H1 (cell line): ENCODE measurements around the gene CDK19. TPM values are rescaled to one million over a fixed set of nuclear protein-coding genes. Genes with fewer than 3 reads are reported as not detected.

Experiments
- CTCF ChIA-PET: fragments of 300-600 bp; sonication (Branson Sonifier 250); formaldehyde crosslinking; loops from one replicate; lab custom pipeline; 2021; ENCODE audit not compliant: partially characterized antibody; lab: Charles Lee
- POLR2A ChIA-PET: fragments of 300-600 bp; sonication (Branson Sonifier 250); formaldehyde crosslinking; loops from one replicate; lab custom pipeline; 2021; ENCODE audit warnings: inconsistent platforms; ENCODE audit not compliant: partially characterized antibody; lab: Charles Lee
- DNase-seq, 2 experiments: peaks; one replicate each; pipeline versions ENCODE4 v3.0.0 to v3.0.0-alpha.2; 2010 to 2022; ENCODE audit warnings: low spot score in 2 of 2, low read depth in 1 of 2, mixed read lengths in 1 of 2
- FAIRE-seq: peaks from 2 replicates; lab custom pipeline; 2011; peaks lifted over from hg19 to GRCh38; lab: Jason Lieb, UNC
- H2AFZ ChIP-seq: 2 replicates; pipeline ENCODE4 v1.8.1; 2012; ENCODE audit warnings: low read length, inconsistent platforms
- H2AK5ac ChIP-seq: 2 replicates; pipeline ENCODE4 v1.6.1; 2013; ENCODE audit warnings: low read depth, low read length
- H2BK120ac ChIP-seq: replicated peaks from 2 replicates; pipeline ENCODE3; 2013; ENCODE audit warnings: low read depth, low read length, inconsistent platforms
- H2BK12ac ChIP-seq: 2 replicates; pipeline ENCODE4 v1.6.1; 2013; ENCODE audit warnings: low read depth, low read length
- H2BK15ac ChIP-seq: 2 replicates; pipeline ENCODE4 v1.6.1; 2013; ENCODE audit warnings: low read length
- H2BK20ac ChIP-seq: 2 replicates; pipeline ENCODE4 v1.6.1; 2013; ENCODE audit warnings: low read length
- H2BK5ac ChIP-seq: 2 replicates; pipeline ENCODE4 v1.6.1; 2013; ENCODE audit warnings: low read depth, low read length
- H3K14ac ChIP-seq: 2 replicates; pipeline ENCODE4 v1.6.1; 2013; ENCODE audit warnings: inconsistent platforms; ENCODE audit not compliant: insufficient read length
- H3K18ac ChIP-seq: 2 replicates; pipeline ENCODE4 v1.6.1; 2013; ENCODE audit warnings: low read length; ENCODE audit errors: extremely low read depth
- H3K23ac ChIP-seq: 2 replicates; pipeline ENCODE4 v1.6.1; 2013; ENCODE audit warnings: inconsistent platforms; ENCODE audit not compliant: insufficient read length
- H3K23me2 ChIP-seq: 2 replicates; pipeline ENCODE4 v1.6.1; 2013; ENCODE audit warnings: low read depth, low read length
- H3K27ac ChIP-seq: 2 replicates; pipeline ENCODE4 v1.6.1; 2011; ENCODE audit warnings: low read depth, low read length, inconsistent platforms
- H3K27me3 ChIP-seq, 4 experiments: replicated peaks in 1 of 4; 1 replicate in 1 of 4; 2 replicates in 3 of 4; pipeline versions ENCODE4 v1.6.1 to v1.8.1; 2011 to 2013; ENCODE audit warnings: low read length in 3 of 4, mild to moderate bottlenecking in 3 of 4, inconsistent platforms in 2 of 4, mixed read lengths in 2 of 4, moderate library complexity in 1 of 4; ENCODE audit not compliant: control insufficient read depth in 3 of 4, insufficient read depth in 3 of 4; ENCODE audit errors: extremely low read depth in 1 of 4
- H3K36me3 ChIP-seq, 4 experiments: 2 replicates each; pipeline versions ENCODE4 v1.6.1 to v1.8.1; 2011 to 2013; ENCODE audit warnings: mild to moderate bottlenecking in 4 of 4, low read length in 3 of 4, moderate library complexity in 2 of 4, control low read depth in 1 of 4, inconsistent platforms in 1 of 4; ENCODE audit not compliant: insufficient read depth in 4 of 4, control insufficient read depth in 2 of 4
- H3K4ac ChIP-seq: replicated peaks from 2 replicates; pipeline ENCODE3; 2013; ENCODE audit warnings: low read length, low read depth, mixed read lengths, inconsistent platforms; ENCODE audit not compliant: insufficient read length
- H3K4me1 ChIP-seq, 4 experiments: replicated peaks in 1 of 4; 1 replicate in 1 of 4; 2 replicates in 3 of 4; pipeline versions ENCODE4 v1.6.1 to v1.8.1; 2011 to 2013; ENCODE audit warnings: low read length in 3 of 4, inconsistent platforms in 2 of 4, mixed read lengths in 1 of 4; ENCODE audit not compliant: insufficient read depth in 4 of 4, control insufficient read depth in 3 of 4
- H3K4me2 ChIP-seq, 2 experiments: 2 replicates each; pipeline versions ENCODE4 v1.6.1 to v1.8.1; 2011 to 2013; ENCODE audit warnings: low read depth in 2 of 2, low read length in 2 of 2, control low read depth in 1 of 2, inconsistent platforms in 1 of 2, mild to moderate bottlenecking in 1 of 2; ENCODE audit not compliant: insufficient read depth in 1 of 2
- H3K4me3 ChIP-seq, 4 experiments: fragments of 200-600, 300-600 bp in 1 of 4; sonication (generic), shearing (Covaris generic), sonication (Bioruptor Twin) in 1 of 4; 2 replicates each; pipeline versions ENCODE4 v1.5.1 to v1.8.1; 2011 to 2016; ENCODE audit warnings: low read length in 4 of 4, low read depth in 3 of 4, control low read depth in 2 of 4, inconsistent platforms in 2 of 4, mild to moderate bottlenecking in 2 of 4, mixed read lengths in 1 of 4, moderate library complexity in 1 of 4; ENCODE audit not compliant: insufficient read depth in 2 of 4; ENCODE audit errors: extremely low read depth in 1 of 4
- H3K56ac ChIP-seq: replicated peaks from 2 replicates; pipeline ENCODE3; 2013; ENCODE audit warnings: low read depth, mild to moderate bottlenecking, mixed read lengths, low read length, inconsistent platforms; ENCODE audit not compliant: insufficient read length
- H3K79me1 ChIP-seq: 2 replicates; pipeline ENCODE4 v1.6.1; 2013; ENCODE audit warnings: low read depth, low read length, control low read depth
- H3K79me2 ChIP-seq, 2 experiments: 2 replicates each; pipeline versions ENCODE4 v1.6.1 to v1.8.1; 2012 to 2013; ENCODE audit warnings: low read length in 2 of 2, mild to moderate bottlenecking in 2 of 2, inconsistent platforms in 1 of 2; ENCODE audit not compliant: insufficient read depth in 2 of 2, control insufficient read depth in 1 of 2
- H3K9ac ChIP-seq, 4 experiments: replicated peaks in 1 of 4; 1 replicate in 1 of 4; 2 replicates in 3 of 4; pipeline versions ENCODE4 v1.6.1 to v1.8.1; 2011 to 2013; ENCODE audit warnings: low read depth in 3 of 4, low read length in 3 of 4, control low read depth in 2 of 4, mild to moderate bottlenecking in 2 of 4, moderate library complexity in 2 of 4, inconsistent platforms in 1 of 4; ENCODE audit errors: extremely low read depth in 1 of 4
- H3K9me3 ChIP-seq, 2 experiments: 2 replicates each; pipeline versions ENCODE4 v1.6.1 to v1.8.1; 2012 to 2013; ENCODE audit warnings: mild to moderate bottlenecking in 2 of 2, moderate library complexity in 2 of 2, control low read depth in 1 of 2, inconsistent platforms in 1 of 2, low read depth in 1 of 2, low read length in 1 of 2, mixed read lengths in 1 of 2; ENCODE audit not compliant: insufficient read depth in 2 of 2
- H4K20me1 ChIP-seq, 2 experiments: replicated peaks in 1 of 2; 2 replicates each; pipeline versions ENCODE3 to v1.8.1; 2011 to 2013; ENCODE audit warnings: inconsistent platforms in 2 of 2, low read length in 2 of 2, mild to moderate bottlenecking in 1 of 2; ENCODE audit not compliant: insufficient read depth in 2 of 2, control insufficient read depth in 1 of 2
- H4K5ac ChIP-seq: 2 replicates; pipeline ENCODE4 v1.6.1; 2013; ENCODE audit warnings: low read length, low read depth, mixed read lengths, inconsistent platforms; ENCODE audit not compliant: insufficient read length
- H4K8ac ChIP-seq: 2 replicates; pipeline ENCODE4 v1.8.0; 2013; ENCODE audit warnings: mild to moderate bottlenecking, moderate library complexity, low read length, inconsistent platforms; ENCODE audit not compliant: insufficient read depth; ENCODE audit errors: extremely low read depth
- H4K91ac ChIP-seq: replicated peaks from 2 replicates; pipeline ENCODE3; 2013; ENCODE audit warnings: low read length, mixed read lengths, inconsistent platforms; ENCODE audit not compliant: insufficient read length
- BACH1 ChIP-seq: IDR thresholded peaks from 2 replicates; pipeline ENCODE4 v1.6.1; 2012; ENCODE audit warnings: low read length, improper control_type of control experiment
- CBX5 ChIP-seq: fragments of 300-800, 300-1000 bp; sonication (generic); IDR thresholded peaks from 2 replicates; pipeline ENCODE4 v1.7.1; 2016; ENCODE audit warnings: antibody characterized with exemption, low read length, low read depth
- CBX8 ChIP-seq: fragments of 300-800, 300-1000 bp; sonication (generic); IDR thresholded peaks from 2 replicates; pipeline ENCODE4 v1.7.1; 2016; ENCODE audit warnings: low read depth, low read length, borderline replicate concordance
- CEBPB ChIP-seq: IDR thresholded peaks from 2 replicates; pipeline ENCODE4 v1.6.1; 2012; ENCODE audit warnings: low read depth, low read length
- CTBP2 ChIP-seq: IDR thresholded peaks from 2 replicates; pipeline ENCODE4 v1.7.0; 2011; ENCODE audit warnings: borderline replicate concordance, mild to moderate bottlenecking, moderate library complexity, mixed read lengths, low read length; ENCODE audit not compliant: insufficient read depth, insufficient read length
- FOSL1 ChIP-seq: IDR thresholded peaks from 2 replicates; pipeline ENCODE4 v1.6.1; 2011; ENCODE audit warnings: mild to moderate bottlenecking, low read depth, low read length, moderate library complexity; ENCODE audit not compliant: insufficient read depth
- KDM4A ChIP-seq: IDR thresholded peaks from one replicate; pipeline ENCODE4 v1.7.1; 2012; ENCODE audit warnings: low read depth, mild to moderate bottlenecking, moderate library complexity, low read length, inconsistent platforms; ENCODE audit not compliant: severe bottlenecking
- KDM5A ChIP-seq: fragments of 200-600 bp; IDR thresholded peaks from 2 replicates; pipeline ENCODE4 v1.7.1; 2012; ENCODE audit warnings: mild to moderate bottlenecking, low read length, inconsistent platforms, mixed read lengths
- POLR2A ChIP-seq, 2 experiments: IDR thresholded peaks; 1 replicate in 1 of 2; 2 replicates in 1 of 2; pipeline ENCODE4 v1.6.1; 2011; ENCODE audit warnings: low read depth in 2 of 2, low read length in 2 of 2, mild to moderate bottlenecking in 2 of 2; ENCODE audit errors: control extremely low read depth in 1 of 2
- SIN3A ChIP-seq, 2 experiments: IDR thresholded peaks in 1 of 2; conservative IDR thresholded peaks in 1 of 2; 2 replicates each; pipeline ENCODE4 v1.6.1; 2011 to 2012; ENCODE audit warnings: low read length in 2 of 2, improper control_type of control experiment in 1 of 2, low read depth in 1 of 2, mild to moderate bottlenecking in 1 of 2
- SIRT6 ChIP-seq: IDR thresholded peaks from one replicate; pipeline ENCODE4 v1.7.1; 2012; ENCODE audit warnings: low read length, inconsistent platforms
- SP1 ChIP-seq: IDR thresholded peaks from 2 replicates; pipeline ENCODE4 v1.6.1; 2011; ENCODE audit warnings: low read depth, low read length
- SP4 ChIP-seq: IDR thresholded peaks from 2 replicates; pipeline ENCODE4 v1.6.1; 2012; ENCODE audit warnings: low read length, inconsistent platforms
- WGBS, 2 experiments: shearing (Covaris generic) in 1 of 2; methylation state at CpG; one replicate each; pipeline versions ENCODE4 v1.1.6 to v1.1.7; 2013 to 2015; ENCODE audit warnings: low lambda C conversion rate in 2 of 2, mixed read lengths in 2 of 2, inconsistent platforms in 1 of 2, low coverage in 1 of 2, missing lambda C conversion rate in 1 of 2; ENCODE audit not compliant: insufficient replicate concordance in 2 of 2, insufficient coverage in 1 of 2, insufficient read length in 1 of 2; ENCODE audit errors: extremely low coverage in 1 of 2, missing lambda C conversion rate in 1 of 2; 5-methylcytosine and 5-hydroxymethylcytosine counted together
- polyA plus RNA-seq, 7 experiments: library from polyadenylated mRNA; depleted of rRNA in 3 of 7; stranded (reverse) in 5 of 7; unstranded in 2 of 7; fragments of >200 nt in 5 of 7; fragments of 200-250 nt in 2 of 7; gene quantifications; 1 replicate in 5 of 7; 2 replicates in 1 of 7; 4 replicates in 1 of 7; pipeline versions ENCODE4 v1.2.1 to v1.2.3, GENCODE V29; 2011 to 2013; ENCODE audit warnings: missing spikeins in 2 of 7, mixed read lengths in 2 of 7
- total RNA-seq: library from RNA; stranded (reverse); fragmentation: NEBNext Ultra II Directional; extraction: Animal tissue kit (Norgen Biotek cat#: 25700); gene quantifications from 2 replicates; pipeline ENCODE4 v1.2.1, GENCODE V29; 2021
- TF ChIP-seq, protein P1 (sequence below): IDR thresholded peaks from 2 replicates; pipeline ENCODE4 v1.6.1; 2012; ENCODE audit warnings: inconsistent platforms

CDK19 gene
- total and polyA plus RNA-seq, 2 of the 8 experiments (the other 6 are each of a cell fraction or from before 2014, with no cell fraction given): 4.9 to 12.6 TPM

DNA sequence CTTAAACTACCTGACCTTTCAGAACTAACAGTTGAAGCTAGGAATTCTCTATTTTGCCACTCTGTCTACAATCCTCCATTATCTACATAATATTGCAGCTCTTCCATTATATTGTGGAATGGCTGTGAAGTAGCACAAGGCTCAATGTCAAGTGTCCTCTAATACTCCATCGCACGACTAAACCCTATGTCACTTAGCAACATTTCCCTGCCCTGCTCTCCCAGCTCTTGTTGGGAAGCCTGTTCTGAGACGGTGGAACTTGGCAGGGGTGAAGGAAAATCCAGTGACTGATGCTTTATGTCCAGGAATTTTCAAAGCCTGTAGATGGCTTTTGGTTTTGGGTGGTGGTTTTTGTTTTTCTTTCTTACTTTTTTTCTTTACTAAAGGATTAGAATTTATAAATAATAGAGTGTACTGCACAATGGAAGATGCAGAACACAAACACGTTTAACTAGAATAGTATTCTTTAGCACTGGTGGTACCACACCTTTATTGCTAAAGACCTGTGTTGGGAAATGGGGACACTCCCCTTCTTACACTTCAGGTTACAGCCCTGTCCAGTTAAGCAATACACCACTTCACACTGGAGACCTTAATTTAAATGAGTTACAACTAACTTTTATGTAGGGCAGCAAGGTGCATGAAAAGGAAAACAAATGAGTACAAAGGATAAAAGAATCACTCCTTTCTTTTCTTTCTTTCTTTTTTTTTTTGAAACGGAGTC lies 38.6 kb upstream of the CDK19 start:
- H3K14ac ChIP-seq: no peak overlapping the region
- H3K79me2 ChIP-seq: no peaks in the 10 kb centered on the region
- no peaks in the 10 kb centered on the region for H3K23me2 ChIP-seq
- H2BK20ac ChIP-seq: no peak overlapping the region
- ChIA-PET CTCF (interaction anchor here (1.2 kb wide), 1 partner anchor 25 kb away, joined by 4 read pairs; no protein-coding TSS in a partner anchor), POLR2A (interaction anchor here (0.9 to 1.2 kb wide), 2 partner anchors 18 to 117 kb away, joined by 3 to 4 read pairs; no protein-coding TSS in a partner anchor)
- no peak overlapping the region for H2BK12ac ChIP-seq
- H4K20me1 ChIP-seq: peaks cover 0 to 1% of the 10 kb centered on the region in 2 experiments
- no peak overlapping the region for H2BK15ac ChIP-seq
- 88% methylated on average over 5 of the region's 5 CpGs; no CpG with 5 or more reads in 1 of the 2 experiments for WGBS, 2 experiments
- no peak overlapping the region for H3K4ac ChIP-seq
- no peak overlapping the region for H2AK5ac ChIP-seq
- FAIRE-seq (no peak), DNase-seq (no peak)
- no peaks in the 10 kb centered on the region for H3K79me1 ChIP-seq
- H3K9me3 ChIP-seq: no peaks in the 10 kb centered on the region
- no peaks in the 10 kb centered on the region for H3K27me3 ChIP-seq
- no peak overlapping the region for H3K18ac ChIP-seq
- H2AFZ ChIP-seq: no peak overlapping the region
- no peaks in the 10 kb centered on the region for H3K36me3 ChIP-seq
- H3K56ac ChIP-seq: no peak overlapping the region
- no peak overlapping the region for H3K23ac ChIP-seq
- no peak overlapping the region for H4K5ac ChIP-seq
- no peaks in the 10 kb centered on the region for H3K4me1 ChIP-seq
- H2BK5ac ChIP-seq: no peak overlapping the region
- H3K9ac ChIP-seq: no peak overlapping the region
- H3K4me2 ChIP-seq: no peak overlapping the region
- H4K91ac ChIP-seq: no peak overlapping the region
- H3K27ac ChIP-seq: no peak overlapping the region
- H3K4me3 ChIP-seq: no peak overlapping the region
- no peak overlapping the region for H2BK120ac ChIP-seq
- H4K8ac ChIP-seq: no peak overlapping the region
- TF ChIP-seq SP4 (no peak), KDM5A (no peak), FOSL1 (no peak), CTBP2 (no peak), SP1 (no peak), KDM4A (no peak), SIRT6 (no peak), CEBPB (no peak), CBX8 (no peak), CBX5 (no peak), SIN3A (conservative IDR thresholded peaks at IDR 0.05 in 1 of 2, IDR thresholded peaks at IDR 0.05 in 1 of 2; ENCODE audit: low read depth in 1 of 2, low read length in 2 of 2) (no peak), POLR2A (IDR thresholded peaks at IDR 0.05; ENCODE audit: control extremely low read depth in 1 of 2, low read depth in 2 of 2, low read length in 2 of 2) (no peak), BACH1 (no peak)
- TF ChIP-seq, protein P1, sequence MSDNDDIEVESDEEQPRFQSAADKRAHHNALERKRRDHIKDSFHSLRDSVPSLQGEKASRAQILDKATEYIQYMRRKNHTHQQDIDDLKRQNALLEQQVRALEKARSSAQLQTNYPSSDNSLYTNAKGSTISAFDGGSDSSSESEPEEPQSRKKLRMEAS: no peak
